PC-3 (cell line): ENCODE results near the gene JDP2. TPM values are rescaled to one million over a fixed set of nuclear protein-coding genes. Genes with fewer than 3 reads are reported as not detected.
A peak's percentile ranks its signal among the peaks of the same experiment; 100 is the strongest.

Source experiments
- ATAC-seq: fragments of 200-7000 bp; cut with Tn5 transposase; 2 replicates; pipeline ENCODE4 v1.9.1; 2020; ENCODE audit warnings: mild to moderate bottlenecking, moderate library complexity
- BruUV-seq: library from RNA; stranded (reverse); fragments of 400-500 nt; replicated peaks from 2 replicates; lab custom pipeline; 2021; lab: Mats Ljungman, UMichigan
- CTCF ChIA-PET: fragments of 300-600 bp; sonication (Branson Sonifier 250); formaldehyde crosslinking; loops from one replicate; lab custom pipeline; 2022; ENCODE audit warnings: antibody characterized with exemption; lab: Charles Lee
- POLR2A ChIA-PET: fragments of 300-600 bp; sonication (Branson Sonifier 250); formaldehyde crosslinking; loops from one replicate; lab custom pipeline; 2022; ENCODE audit warnings: antibody characterized with exemption; ENCODE audit not compliant: unreplicated experiment; lab: Charles Lee
- DNase-seq: peaks from one replicate; pipeline ENCODE4 v3.0.0-alpha.2; 2015
- H2AFZ ChIP-seq: fragments of 300-600 bp; sonication (generic); 2 replicates; pipeline ENCODE4 v1.6.0; 2016; ENCODE audit warnings: antibody characterized with exemption, low read length
- H3F3A ChIP-seq: fragments of 300-600 bp; sonication (generic); one replicate; pipeline ENCODE4 v1.6.0; 2017; ENCODE audit warnings: antibody characterized with exemption, low read length, control low read depth, mild to moderate bottlenecking; ENCODE audit not compliant: unreplicated experiment
- H3K27ac ChIP-seq: fragments of 300-600 bp; sonication (generic); 2 replicates; pipeline ENCODE4 v1.5.1; 2016; ENCODE audit warnings: mild to moderate bottlenecking, low read length
- H3K27me3 ChIP-seq: fragments of 300-600 bp; sonication (generic); 2 replicates; pipeline ENCODE4 v1.6.1; 2016; ENCODE audit warnings: low read length, mixed read lengths
- H3K36me3 ChIP-seq: fragments of 300-600 bp; sonication (generic); 2 replicates; pipeline ENCODE4 v1.6.1; 2016; ENCODE audit warnings: low read depth, mixed run types, low read length, mixed read lengths
- H3K4me1 ChIP-seq: fragments of 300-600 bp; sonication (generic); 2 replicates; pipeline ENCODE4 v1.5.1; 2016; ENCODE audit warnings: low read length; ENCODE audit not compliant: insufficient read depth
- H3K4me2 ChIP-seq: fragments of 300-600 bp; sonication (generic); 2 replicates; pipeline ENCODE4 v1.6.0; 2016; ENCODE audit warnings: low read length
- H3K4me3 ChIP-seq: fragments of 300-600 bp; sonication (generic); 2 replicates; pipeline ENCODE4 v1.5.1; 2016; ENCODE audit warnings: mild to moderate bottlenecking, low read length, mixed read lengths
- H3K79me2 ChIP-seq: fragments of 300-600 bp; sonication (generic); 2 replicates; pipeline ENCODE4 v1.6.1; 2017; ENCODE audit warnings: low read length, mixed read lengths
- H3K9ac ChIP-seq: fragments of 300-600 bp; sonication (generic); 2 replicates; pipeline ENCODE4 v1.6.0; 2016; ENCODE audit warnings: mild to moderate bottlenecking, low read length
- H3K9me2 ChIP-seq: fragments of 300-600 bp; sonication (generic); replicated peaks from 2 replicates; pipeline ENCODE4 v1.6.1; 2016; ENCODE audit warnings: mixed run types, low read length, mixed read lengths
- H3K9me3 ChIP-seq: fragments of 300-600 bp; sonication (generic); 2 replicates; pipeline ENCODE4 v1.6.1; 2016; ENCODE audit warnings: low read length, mixed read lengths
- H4K20me1 ChIP-seq: fragments of 300-600 bp; sonication (generic); 2 replicates; pipeline ENCODE4 v1.6.1; 2016; ENCODE audit warnings: low read length, mixed read lengths
- EZH2 ChIP-seq: fragments of 300-600 bp; sonication (generic); IDR thresholded peaks from one replicate; pipeline ENCODE4 v1.6.1; 2017; ENCODE audit warnings: antibody characterized with exemption, mild to moderate bottlenecking, low read length; ENCODE audit not compliant: unreplicated experiment
- EZH2phosphoT487 ChIP-seq: fragments of 300-600 bp; sonication (generic); IDR thresholded peaks from 2 replicates; pipeline ENCODE4 v1.6.1; 2018; ENCODE audit warnings: mild to moderate bottlenecking, antibody characterized with exemption, low read length, borderline replicate concordance
- intact Hi-C: fragments of 100-400 bp; cut with micrococcal nuclease; formaldehyde crosslinking; loops from 2 replicates; pipeline ENCODE4 v1.9.0; 2023
- total RNA-seq: library from RNA; depleted of rRNA; stranded (reverse); fragments of >200 nt; gene quantifications from 2 replicates; pipeline ENCODE4 v1.2.3, GENCODE V29; 2014
- TF ChIP-seq, protein P1 (sequence below): fragments of 300-600 bp; sonication (generic); conservative IDR thresholded peaks from 2 replicates; pipeline ENCODE4 v1.5.1; 2017; ENCODE audit warnings: antibody characterized with exemption, low read depth, mild to moderate bottlenecking, low read length

Gene JDP2
- total RNA-seq, 1 experiment from 2014 or later = 5.8 TPM

DNA sequence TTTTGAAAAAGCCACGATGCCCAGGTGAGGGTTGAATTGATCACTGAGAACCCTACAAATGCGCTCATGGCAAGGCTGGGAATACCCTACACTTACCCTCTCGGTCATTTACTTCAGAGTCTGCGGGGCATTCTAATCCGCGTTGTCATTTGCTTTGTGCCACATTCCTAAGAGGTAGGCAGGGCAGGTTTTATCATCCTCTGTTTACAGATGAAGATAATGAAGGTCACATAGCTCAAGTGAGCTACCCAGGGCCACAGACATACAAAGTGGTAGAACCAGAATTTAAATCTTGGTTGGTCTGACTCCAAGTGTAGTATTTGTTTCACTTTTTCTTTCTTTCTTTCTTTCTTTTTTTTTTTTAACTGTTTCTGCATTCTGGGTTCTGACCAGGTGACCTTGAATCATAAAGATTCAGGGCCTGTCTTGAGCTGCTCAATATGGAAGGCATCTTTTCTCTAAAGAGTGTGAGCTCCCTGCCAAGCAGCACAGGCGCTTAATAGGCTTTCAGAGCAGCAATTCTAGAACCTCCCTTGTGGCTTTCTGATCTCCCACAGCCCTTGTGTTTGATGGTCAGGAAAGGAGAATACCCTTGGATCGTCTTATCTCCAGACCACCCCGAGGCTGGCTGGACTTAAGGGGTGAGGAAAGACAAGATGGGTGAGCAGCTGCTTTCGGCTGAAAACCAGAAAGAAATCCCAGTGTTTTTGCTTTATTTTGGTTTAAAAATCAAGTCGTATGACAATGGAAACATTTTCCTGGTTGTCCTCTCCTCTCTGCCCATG lies 93.8 kb downstream of the JDP2 start:
- ATAC-seq (peak; percentile 40; the same call in 1 of the 2 replicates), DNase-seq (peak; percentile 72)
- Histone ChIP-seq H3K9ac (no peak overlapping the region), H4K20me1 (no peaks in the 10 kb centered on the region), H3K9me2 (no peaks in the 10 kb centered on the region), H3K27me3 (no peaks in the 10 kb centered on the region), H3K79me2 (no peaks in the 10 kb centered on the region), H3K4me2 (peak overlapping the region; percentile 33), H3K4me1 (peaks cover 43% of the 10 kb centered on the region), H2AFZ (no peak overlapping the region), H3K27ac (no peak overlapping the region), H3K4me3 (no peak overlapping the region), H3K9me3 (no peaks in the 10 kb centered on the region), H3F3A (no peaks in the 10 kb centered on the region), H3K36me3 (no peaks in the 10 kb centered on the region)
- BruUV-seq = no TSS peak
- intact Hi-C loops = no loop called here
- ChIA-PET CTCF (interaction anchor here (0.6 kb wide), 1 partner anchor 1428 kb away, joined by 7 read pairs; no protein-coding TSS in a partner anchor), POLR2A (no interaction called here)
- TF ChIP-seq EZH2 (no peak), EZH2phosphoT487 (no peak)
- TF ChIP-seq, protein P1, sequence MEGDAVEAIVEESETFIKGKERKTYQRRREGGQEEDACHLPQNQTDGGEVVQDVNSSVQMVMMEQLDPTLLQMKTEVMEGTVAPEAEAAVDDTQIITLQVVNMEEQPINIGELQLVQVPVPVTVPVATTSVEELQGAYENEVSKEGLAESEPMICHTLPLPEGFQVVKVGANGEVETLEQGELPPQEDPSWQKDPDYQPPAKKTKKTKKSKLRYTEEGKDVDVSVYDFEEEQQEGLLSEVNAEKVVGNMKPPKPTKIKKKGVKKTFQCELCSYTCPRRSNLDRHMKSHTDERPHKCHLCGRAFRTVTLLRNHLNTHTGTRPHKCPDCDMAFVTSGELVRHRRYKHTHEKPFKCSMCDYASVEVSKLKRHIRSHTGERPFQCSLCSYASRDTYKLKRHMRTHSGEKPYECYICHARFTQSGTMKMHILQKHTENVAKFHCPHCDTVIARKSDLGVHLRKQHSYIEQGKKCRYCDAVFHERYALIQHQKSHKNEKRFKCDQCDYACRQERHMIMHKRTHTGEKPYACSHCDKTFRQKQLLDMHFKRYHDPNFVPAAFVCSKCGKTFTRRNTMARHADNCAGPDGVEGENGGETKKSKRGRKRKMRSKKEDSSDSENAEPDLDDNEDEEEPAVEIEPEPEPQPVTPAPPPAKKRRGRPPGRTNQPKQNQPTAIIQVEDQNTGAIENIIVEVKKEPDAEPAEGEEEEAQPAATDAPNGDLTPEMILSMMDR = no peak

DNA sequence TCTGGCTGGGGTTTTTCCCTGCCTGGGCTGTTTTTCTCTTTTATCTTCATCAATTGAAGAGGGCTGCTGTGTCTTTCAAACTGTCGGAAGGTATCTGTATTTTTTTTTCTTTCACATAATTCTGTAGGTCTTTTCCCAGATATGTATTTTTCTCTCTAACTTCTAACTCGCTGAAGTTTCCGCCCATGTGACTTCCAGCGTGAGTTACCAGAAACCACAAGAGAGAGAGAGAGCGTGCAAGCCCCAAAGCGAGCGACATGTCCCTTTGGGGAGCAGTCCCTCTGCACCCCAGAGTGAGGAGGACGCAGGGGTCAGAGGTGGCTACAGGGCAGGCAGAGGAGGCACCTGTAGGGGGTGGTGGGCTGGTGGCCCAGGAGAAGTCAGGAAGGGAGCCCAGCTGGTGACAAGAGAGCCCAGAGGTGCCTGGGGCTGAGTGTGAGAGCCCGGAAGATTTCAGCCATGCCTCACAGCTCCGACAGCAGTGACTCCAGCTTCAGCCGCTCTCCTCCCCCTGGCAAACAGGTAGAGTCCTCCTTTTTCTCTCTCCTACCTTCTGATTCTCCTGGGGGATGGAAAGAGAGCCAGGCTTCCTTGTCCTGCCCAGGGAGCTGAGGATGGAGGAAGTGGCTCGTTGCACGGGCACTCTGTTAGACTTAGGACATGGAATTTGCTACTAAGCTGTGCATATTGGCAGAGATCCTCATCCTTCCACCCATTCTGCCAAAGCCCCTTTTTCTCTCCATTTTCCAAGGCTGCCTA lies 94.6 kb downstream of the JDP2 start, which contains the start of gene BATF:
Gene BATF (plus strand): TSS at position 246 of the 759 bp plus-strand sequence. CDS start 214 bp downstream, at position 460.
- ATAC-seq (no peak), DNase-seq (no peak)
- Histone ChIP-seq H3K4me3 (no peak within 1 kb of the TSS), H3K9me3 (no peaks in the 10 kb centered on the region), H3K36me3 (no peaks in the 10 kb centered on the region), H3K9ac (no peak within 1 kb of the TSS), H4K20me1 (no peaks in the 10 kb centered on the region), H3K27me3 (no peaks in the 10 kb centered on the region), H3K27ac (no peak within 1 kb of the TSS), H3F3A (no peaks in the 10 kb centered on the region), H3K4me2 (peak within 1 kb of the TSS; percentile 33), H3K4me1 (peaks cover 43% of the 10 kb centered on the region), H3K9me2 (no peaks in the 10 kb centered on the region), H2AFZ (no peak within 1 kb of the TSS), H3K79me2 (no peaks in the 10 kb centered on the region)
- TF ChIP-seq EZH2phosphoT487 = no peak
- TF ChIP-seq, protein P1 = no peak
- TF ChIP-seq EZH2 = no peak
- CTCF ChIA-PET = interaction anchor here (0.7 kb wide), 1 partner anchor 33 kb away, joined by 3 read pairs; no protein-coding TSS in a partner anchor
- POLR2A ChIA-PET = no interaction called here
- intact Hi-C loops = no loop called here
- no TSS peak for BruUV-seq
